22Rv1 (cell line): Measurements from ENCODE around the gene GRPEL1.

ENCODE experiments used
- H3K27ac ChIP-seq: fragments of 450-650 bp; 2 replicates; pipeline ENCODE4 v1.5.1; 2017
- CTCF ChIP-seq: fragments of 450-650 bp; IDR thresholded peaks from 2 replicates; pipeline ENCODE4 v1.5.1; 2017; ENCODE audit warnings: mild to moderate bottlenecking
- ZFX ChIP-seq: fragments of 450-650 bp; IDR thresholded peaks from 2 replicates; pipeline ENCODE4 v1.6.1; 2017; ENCODE audit warnings: antibody characterized with exemption, borderline replicate concordance

The GRPEL1 gene

GRCh38 chr4:7017446-7018048 is 50.3 kb downstream of the GRPEL1 start:
- no peak for TF ChIP-seq CTCF
- TF ChIP-seq ZFX = no peak
- H3K27ac ChIP-seq = no peak overlapping the region

DNA sequence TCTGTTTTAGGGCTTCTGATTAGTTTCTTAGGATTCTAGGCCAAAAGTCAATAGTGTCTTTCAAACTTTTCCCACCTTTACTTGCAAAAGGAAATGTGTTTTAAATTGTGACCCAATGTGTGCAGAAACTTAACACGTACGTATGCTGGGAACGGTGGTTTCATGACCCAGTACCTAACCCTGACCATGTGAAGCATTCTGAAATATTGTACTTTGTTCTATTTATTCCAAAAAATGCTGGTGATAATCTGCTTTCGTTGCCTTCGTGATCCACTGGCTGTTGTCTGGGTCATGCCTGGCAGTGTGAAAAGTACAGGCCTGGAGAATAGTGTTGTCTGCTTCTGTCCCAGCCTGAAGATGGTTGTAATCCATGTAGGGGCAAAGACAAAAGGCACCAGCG is 51.4 kb downstream of the GRPEL1 start:
- TF ChIP-seq CTCF (no peak), ZFX (no peak)
- no peak overlapping the region for H3K27ac ChIP-seq

DNA sequence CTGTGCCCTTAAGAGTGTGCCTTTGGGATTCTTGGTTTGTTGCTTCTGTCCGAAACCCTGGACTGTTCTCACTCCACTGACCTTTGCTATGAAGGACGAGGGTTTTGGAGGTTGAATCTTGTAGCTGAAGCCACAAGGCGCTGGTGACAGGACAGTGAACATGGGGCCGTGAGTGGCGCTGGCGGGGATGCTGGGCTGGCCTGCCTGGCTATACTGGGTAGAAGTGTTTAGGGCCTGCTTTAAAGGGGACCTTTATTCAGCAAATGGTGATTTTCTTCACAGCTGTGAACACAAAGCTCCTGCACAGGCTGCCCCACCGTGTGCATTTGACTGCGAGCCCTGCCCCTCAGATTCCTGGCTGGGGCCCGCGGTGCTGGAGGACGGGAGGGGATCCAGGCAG is 51.8 kb downstream of the GRPEL1 start:
- H3K27ac ChIP-seq = no peak overlapping the region
- TF ChIP-seq CTCF = no peak
- no peak for TF ChIP-seq ZFX

GRCh38 chr4:7015383-7016035 is 52.4 kb downstream of the GRPEL1 start:
- TF ChIP-seq ZFX = no peak
- no peak for TF ChIP-seq CTCF
- H3K27ac ChIP-seq = no peak overlapping the region

GRCh38 chr4:7014815-7015214 is 53.0 kb downstream of the GRPEL1 start:
- no peak for TF ChIP-seq ZFX
- no peak for TF ChIP-seq CTCF
- H3K27ac ChIP-seq = no peak overlapping the region

DNA sequence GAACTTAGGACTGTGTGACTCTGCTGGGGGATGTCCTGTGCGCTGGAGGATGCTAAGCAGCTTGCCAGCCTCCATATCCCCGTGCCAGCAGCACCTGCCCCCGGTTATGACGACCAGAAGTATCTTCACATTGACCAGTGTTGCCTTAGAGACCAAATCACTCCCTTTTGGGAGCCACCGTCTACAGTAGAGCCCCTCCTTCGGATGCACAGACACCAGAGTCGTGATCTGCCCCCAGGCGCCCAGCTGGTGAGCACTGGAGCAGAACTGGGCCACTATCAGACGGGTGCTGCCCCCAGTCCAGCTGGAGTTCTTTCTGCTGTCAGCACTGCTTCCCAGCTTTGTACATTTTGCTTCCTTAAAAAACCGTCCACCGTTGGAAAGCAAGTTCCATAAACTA is 54.7 kb downstream of the GRPEL1 start:
- H3K27ac ChIP-seq = no peak overlapping the region
- TF ChIP-seq CTCF (no peak), ZFX (no peak)

GRCh38 chr4:7009564-7009963 is 58.3 kb downstream of the GRPEL1 start:
- H3K27ac ChIP-seq = no peak overlapping the region
- TF ChIP-seq ZFX (no peak), CTCF (no peak)
